ENCODE measurements around the gene SIPA1L3.

Gene SIPA1L3

DNA sequence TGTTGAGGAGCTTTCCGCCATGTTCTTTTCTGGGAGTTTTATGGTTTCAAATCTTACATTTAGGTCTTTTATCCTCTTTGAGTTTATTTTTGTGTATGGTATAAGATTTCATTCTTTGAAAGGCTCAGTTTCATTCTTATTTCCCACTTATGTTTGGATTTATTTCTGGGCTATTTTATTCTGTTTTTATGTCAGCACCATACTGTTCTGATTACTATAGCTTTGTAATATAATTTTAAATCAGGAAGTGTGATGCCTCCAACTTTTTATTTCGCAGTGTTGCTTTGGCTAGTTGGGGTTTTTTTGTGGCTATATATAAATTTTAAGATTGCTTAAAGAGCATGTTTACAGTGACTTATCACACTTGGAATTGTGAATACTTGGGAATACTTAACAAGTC, 135.1 kb downstream of the SIPA1L3 start:
- DNase-seq (ENCODE audit: low spot score), result no peak
- no peak for FAIRE-seq

DNA sequence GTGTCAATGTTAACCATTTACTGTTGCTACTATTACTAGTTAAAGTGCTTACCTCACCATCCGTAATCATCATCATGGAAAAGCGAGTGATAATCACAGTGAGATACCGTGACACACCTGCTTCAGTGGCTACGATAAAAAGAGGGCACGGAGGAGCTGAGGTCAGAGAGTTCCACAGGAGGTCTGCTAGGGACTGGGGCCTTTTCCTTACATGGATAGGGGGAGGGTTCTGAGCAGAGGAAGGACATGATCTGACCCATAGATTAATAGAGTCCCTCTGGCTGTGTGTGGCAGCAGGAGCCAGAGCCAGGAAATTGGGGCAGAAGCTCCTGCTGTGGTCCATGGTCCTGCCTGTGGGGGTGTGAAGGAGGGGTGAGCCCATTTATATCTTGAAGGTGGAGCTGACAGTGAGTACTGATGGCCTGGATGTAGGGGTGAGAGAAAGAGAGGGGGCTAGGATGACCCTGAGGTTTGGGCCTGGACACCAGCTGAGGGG, 136.7 kb downstream of the SIPA1L3 start:
- FAIRE-seq (no peak), DNase-seq (ENCODE audit: low spot score) (no peak)

DNA sequence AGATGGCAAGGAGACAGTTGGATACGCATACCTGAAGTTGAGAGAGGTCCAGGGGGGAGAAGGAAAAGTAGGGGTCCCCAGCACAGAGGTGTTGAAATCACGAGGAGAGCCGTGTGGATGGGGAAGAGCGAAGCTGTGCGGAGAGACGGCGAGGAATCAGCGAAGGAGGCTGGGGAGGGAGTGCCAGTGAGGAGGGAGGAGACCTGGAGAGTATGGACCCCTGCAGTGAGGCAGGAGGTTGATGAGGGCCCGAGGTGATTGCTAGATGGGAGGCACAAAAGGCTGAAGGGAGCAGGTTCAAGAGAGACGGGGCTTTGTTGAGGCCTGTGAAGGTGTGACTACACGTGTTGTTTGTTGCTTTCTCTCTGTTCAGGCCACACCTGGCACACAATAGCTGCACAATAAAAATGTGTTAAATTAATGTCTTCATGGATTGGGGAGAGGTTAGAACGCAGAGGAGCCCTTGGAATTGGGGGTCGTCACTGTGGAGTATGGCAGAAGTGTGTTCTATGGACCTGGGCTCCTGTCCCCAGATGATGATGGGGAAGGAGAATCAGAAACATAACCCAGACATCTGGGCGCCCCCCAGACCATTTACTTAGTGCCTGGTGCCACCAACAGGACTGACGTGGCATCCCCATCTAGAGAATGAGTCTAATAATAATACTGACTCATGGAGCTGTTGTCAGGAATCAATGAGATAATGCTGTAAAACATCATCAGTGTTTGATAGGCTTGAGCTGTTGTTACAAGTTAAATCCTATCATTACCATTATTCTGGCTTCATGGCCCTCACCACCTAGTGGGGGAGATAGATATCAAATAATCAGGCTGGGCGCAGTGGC, 137.5 kb downstream of the SIPA1L3 start:
- DNase-seq (ENCODE audit: low spot score) (no peak), FAIRE-seq (no peak)

DNA sequence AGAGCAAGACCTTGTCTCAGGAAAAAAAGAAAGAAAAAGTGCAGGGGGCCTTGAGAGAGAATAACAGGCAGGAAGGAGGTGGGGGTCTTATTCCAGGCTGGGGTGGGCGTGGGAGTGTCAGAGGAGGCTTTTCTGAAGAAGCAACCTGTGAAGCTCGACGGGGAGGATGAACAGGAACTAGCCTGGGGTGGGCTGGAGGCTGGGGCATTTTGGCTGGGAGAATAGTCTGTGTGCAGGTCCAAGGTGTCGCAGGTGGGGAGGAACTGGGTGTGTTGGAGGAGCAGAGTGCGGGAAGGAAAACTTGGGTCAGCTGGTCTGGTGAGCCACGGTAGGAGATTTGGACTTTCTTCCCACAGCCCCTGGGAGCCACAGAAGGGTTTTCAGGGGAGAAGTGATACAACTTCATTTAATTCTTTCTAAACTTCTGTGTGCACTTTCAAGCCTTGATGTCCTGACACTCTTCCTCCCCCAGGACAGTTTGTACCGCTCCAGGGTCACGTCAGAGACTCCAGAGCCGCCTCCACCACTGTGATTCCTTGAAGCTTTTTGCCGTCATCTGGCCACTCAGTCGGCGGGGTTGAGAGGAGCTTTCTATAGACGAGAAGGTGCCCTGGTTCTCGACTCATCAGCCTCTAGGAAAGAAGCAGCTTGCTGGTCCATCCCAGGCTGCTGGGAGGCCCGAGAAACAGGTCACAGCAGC, 138.7 kb downstream of the SIPA1L3 start:
- FAIRE-seq (no peak), DNase-seq (ENCODE audit: low spot score) (no peak)

DNA sequence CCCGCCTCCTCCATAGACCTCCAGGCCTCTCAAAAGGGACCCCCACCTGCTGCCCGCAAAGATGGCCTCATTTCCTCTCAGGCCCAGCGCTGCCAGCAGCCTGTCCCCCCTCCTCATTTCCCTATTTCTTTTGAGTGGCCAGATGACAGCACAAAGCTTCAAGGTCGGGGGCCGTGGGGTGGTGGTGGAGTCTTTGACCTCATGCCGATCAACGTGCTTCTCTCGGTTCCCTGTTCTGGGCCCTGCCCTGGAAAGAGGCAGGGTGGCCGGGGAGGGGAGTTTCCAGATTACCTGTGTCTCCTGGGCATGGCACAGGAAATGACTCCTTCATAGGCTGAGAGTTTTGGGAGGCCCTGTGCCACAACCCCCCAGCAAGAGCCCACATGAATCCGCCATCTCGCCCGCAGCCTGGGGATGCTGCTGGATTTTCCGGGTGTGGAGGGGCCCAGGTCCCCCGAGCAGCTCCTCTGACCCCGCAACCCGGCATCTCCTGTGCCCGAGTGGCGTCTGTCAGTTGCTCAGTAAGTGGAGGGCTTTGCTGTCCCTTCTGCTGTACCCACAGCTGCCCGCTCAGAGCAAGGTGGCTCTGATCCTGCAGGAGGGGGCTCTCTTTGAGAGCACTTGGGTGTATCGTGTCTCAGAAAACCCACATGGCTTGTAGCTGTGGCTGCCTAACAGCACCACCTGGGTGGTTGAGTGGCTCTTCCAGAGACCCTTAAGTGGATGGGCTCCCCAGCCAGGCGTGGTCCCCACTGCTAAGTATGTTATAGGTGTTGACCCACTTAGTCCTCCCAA, 139.4 kb downstream of the SIPA1L3 start:
- FAIRE-seq, result no peak
- no peak for DNase-seq (ENCODE audit: low spot score)

DNA sequence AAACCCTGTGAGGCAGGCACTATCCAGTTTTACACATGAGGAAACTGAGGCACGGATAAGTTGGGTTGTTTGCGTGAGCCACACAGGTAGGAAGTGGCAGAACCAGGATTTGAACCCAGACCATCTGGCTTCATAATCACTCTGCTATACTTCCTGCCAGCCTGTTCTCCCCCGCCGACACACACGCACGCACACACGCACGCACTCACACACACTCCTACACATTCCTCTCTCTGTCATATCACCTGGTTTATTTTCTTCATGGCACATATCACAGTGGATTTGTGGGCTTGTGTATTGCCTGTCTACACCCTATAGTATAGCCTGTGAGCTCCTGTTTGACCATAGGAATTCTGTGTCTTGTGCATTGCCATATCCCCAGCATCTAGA, 140.0 kb downstream of the SIPA1L3 start:
- FAIRE-seq (no peak), DNase-seq (ENCODE audit: low spot score) (no peak)

DNA sequence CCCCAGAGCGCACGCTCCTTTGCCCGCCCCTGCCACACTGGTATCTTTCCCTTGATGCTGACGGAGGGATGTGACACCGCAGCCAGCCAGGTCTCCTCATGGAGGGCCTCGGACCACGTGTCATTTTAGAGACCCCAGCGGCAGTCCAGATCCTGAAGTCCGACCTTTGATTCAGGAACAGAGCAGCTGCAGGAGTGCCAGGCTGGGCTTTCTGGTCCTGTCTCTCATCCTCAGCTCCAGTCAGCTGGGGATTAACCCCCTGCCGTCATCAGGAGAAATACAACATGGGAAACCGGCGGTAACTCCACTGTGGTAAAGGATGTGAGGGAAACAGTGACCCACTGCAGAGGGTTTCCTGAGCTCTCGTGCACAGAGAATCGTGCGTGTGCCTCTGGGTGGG, 140.6 kb downstream of the SIPA1L3 start:
- DNase-seq (ENCODE audit: low spot score) (no peak), FAIRE-seq (no peak)

DNA sequence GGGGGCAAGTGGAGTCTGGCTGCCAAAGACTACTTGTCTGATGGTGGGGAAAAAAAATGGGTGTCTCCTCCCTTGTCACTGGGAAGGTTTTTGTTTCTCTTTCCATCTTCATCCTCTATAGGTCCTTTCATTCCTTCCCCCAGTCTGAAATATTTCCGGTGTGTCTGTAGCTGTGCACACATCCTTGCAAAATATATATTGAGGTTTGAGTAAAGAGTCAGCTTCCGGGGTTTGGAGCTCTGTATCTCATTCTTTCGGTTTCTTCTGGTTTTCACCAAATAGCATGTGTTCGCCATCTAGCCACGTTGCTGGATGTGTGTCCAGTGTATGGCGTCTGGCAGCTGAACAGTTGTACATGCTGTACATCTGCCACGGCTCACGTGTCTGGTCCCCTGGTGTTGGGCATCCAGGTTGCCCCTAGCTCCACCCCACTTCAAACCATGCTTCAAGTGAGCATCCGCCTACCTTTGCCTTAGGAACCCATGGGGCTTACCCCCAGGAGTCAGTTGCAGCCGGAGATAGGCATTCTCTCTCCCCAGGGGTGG, 142.2 kb downstream of the SIPA1L3 start:
- peak; percentile 59 for FAIRE-seq

DNA sequence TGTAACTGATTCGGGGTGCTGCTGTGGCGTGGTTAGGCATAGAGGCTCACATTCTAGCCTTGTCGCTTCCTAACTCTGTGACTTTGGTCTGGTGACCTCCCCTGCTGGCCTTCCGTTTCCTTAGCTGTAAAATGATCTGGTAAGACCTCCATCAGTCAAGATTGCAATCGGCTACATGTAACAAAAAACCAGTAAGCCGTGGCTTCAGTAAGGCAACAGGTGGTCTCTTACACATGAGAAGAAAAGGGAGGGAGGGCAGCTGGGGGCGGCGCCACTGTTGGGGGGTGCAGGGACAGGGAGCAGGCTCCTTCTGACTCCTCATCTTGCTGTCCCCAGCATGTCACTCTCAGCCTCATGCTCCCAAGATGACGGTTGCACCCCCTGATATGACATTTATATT, 148.0 kb downstream of the SIPA1L3 start:
- DNase-seq (ENCODE audit: low spot score), result no peak
- no peak for FAIRE-seq

More for the DNA sequence above, 142.2 kb downstream of the SIPA1L3 start:
- DNase-seq (ENCODE audit: low spot score), result peak; percentile 39

DNA sequence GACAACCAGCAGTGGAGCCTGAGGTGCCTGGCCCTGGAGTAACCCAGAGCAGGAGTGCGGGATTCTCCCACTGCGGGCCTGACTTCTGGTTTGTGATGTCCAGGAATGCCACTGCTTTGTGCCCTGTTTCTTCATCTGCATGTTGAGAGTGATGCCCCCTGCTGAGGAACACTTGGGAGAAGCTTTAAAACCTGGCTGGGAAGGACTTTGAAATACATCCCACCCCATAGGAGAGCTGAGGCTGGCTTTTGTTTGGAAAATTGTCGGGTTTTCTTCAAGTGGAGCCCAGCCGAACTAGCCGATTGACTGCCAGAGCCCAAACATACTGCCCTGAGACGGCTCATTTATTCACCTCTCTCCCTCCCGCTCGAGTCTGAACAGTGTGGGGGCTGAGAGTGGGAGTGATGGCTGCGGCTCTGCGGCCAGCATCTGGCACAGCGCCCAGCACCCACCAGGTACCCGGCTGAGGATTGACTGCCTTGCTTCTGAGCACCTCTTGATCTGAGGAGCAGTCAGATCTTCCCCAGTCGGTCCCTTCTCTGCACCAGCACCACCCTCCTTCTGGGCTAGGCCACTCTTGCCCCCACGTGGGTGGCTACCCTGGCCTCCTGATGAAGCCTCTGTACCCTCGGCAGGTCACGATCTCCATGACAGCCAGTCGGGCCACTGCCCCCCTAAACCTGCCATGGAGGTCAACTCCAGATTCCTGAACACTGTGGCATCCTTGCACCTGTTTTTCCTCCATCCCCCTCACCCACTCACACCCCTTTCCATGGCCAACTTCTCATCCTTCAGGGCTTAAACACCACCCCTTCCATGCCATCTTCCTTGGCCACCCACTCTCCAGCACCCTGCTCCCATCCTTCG, 148.9 kb downstream of the SIPA1L3 start:
- DNase-seq (ENCODE audit: low spot score), result peak; percentile 62
- FAIRE-seq, result no peak

DNA sequence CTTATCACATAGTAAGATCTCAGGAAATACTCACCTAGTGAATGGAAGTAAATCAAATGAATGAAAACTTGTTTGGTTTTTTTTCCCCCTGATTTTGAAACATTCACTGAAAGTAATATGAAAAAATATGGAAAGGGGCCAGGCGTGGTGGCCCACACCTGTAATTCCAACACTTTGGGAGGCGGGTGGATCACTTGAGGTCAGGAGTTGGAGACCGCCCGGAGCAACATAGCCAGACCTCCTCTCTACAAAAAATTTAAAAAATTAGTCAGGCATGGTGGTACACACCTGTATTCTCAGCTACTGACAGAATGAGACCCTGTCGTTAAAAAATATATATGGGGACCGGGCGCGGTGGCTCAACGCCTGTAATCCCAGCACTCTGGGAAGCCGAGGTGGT, 149.6 kb downstream of the SIPA1L3 start:
- DNase-seq (ENCODE audit: low spot score), result no peak
- no peak for FAIRE-seq

DNA sequence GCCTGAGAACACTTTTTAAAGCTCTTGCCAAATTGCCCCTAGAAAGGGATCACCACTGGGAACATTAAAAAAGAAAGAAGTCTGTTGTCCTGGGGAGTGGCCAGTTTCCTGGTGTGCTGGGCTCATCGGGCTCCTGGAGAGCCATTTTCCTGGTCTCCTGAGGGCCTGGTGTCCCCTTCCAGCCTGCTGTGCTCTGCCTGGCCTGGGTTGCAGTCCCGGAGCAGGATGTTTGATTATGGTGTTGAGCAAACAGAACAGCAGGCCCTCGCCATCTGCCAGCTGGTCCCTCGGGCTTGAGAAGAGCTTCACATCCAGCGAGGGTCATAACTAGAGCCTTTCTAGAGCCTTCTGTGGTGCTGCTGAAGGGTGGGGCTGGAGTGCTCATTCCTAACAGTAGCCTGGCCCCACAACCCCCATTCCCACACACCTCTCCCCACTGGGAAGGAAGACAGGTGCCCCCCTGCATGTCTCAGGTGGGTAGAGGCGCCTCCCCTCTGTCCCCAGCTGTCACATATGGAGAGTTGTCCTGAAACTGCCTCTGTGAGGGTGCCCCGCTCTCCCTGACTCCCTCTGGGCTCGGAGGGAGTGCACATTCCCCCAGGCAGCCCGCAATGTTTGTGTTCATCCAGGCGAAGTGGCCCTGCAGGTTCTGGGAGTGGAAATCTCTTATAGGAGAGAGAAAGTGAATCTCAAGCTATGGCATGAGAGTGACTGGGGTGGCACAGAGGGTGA, 151.1 kb downstream of the SIPA1L3 start:
- no peak for DNase-seq (ENCODE audit: low spot score)
- no peak for FAIRE-seq

DNA sequence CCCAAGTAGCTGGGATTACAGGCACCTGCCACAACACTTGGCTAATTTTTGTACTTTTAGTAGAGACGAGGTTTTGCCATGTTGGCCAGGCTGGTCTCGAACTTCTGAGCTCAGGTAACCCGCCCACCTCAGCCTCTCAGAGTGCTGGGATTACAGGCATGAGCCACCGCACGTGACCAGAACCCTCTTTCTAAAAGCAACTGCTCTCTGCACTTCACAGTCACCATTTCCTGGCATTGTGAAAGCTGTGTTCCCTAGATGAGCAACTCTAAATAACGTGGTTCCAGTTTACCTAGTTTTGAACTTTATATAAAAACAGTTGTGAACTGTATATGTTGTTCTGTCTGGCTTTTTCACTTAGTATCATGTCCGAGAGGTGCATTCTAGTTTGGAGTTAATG, 152.9 kb downstream of the SIPA1L3 start:
- DNase-seq (ENCODE audit: low spot score), result no peak
- FAIRE-seq, result no peak

DNA sequence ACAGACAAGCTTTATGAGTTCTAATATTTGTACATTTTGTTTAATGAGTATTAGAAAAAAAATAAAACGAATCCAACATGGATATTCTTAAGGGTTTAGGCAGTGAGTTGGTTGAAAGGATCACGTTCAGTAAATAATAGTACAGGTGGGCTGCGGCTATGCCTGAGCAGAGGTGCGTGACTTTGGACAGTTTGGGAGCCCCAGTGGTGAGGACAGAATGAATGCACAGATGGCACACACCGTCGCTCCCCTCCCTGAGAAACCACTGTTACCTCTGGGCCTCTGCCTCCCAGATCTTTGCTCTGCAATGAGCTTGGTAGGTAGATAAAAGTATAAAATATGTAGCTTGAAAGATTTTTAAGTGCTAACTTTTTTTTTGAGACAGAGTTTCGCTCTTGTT, 153.3 kb downstream of the SIPA1L3 start:
- no peak for DNase-seq (ENCODE audit: low spot score)
- FAIRE-seq, result no peak

DNA sequence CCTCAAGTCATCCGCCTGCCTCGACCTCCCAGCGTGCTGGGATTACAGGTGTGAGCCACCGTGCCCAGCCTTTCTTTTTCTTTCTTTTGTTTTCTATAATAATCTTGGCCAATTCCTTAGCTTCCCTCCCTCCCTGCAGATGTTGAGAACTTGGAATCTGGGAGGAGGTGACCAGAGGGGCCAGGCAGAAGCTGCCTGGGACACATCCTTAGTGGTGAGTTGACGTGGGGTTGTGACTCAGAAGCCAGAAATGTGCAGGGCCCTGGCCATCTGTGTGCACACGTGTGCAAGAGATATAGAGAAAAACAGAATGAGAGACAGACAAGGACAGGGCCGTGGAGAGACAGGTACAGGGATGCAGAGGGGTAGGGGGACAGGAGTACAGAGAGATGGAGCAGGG, 154.3 kb downstream of the SIPA1L3 start:
- peak; percentile 27 for FAIRE-seq
- peak; percentile 89 for DNase-seq (ENCODE audit: low spot score)

DNA sequence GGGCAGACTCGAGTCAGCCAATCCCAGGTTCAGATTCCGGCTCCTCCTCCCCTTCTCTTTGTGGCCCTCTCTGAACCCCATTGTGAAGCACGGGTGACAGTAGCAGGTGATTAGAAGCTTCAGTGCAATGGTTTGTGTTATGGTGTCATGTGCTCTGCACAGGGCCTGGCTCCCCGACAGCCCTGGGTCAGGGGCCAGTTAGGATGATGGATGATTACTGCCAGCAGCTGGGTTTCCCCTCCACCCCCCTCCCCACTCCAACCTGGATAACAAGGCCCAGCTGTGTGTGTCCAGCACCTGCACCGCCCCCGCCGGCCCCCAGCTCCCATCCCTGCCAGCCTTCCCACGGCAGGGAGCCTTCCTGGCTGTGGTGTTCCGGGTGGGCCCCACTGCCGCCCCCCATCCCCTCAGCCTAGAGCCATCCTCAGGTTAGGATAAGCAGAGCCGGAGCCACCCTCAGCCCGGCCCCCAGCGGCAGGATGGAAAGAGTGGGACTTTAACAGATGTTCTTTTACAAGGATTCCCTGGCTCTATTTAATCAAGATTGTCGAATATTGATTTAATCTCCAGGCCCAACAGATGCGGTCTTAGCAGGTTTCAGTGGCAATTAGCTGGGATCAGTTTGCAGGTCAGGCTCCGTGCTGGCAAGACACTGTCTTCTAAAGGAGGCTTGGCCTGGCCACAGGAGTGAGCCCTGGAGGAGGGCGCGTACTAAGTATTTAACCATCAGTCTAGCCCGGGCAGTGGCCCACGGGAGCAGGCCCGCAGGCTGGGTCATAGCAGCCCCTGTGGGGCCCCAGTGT, 156.2 kb downstream of the SIPA1L3 start:
- FAIRE-seq (peak; percentile 84), DNase-seq (ENCODE audit: low spot score) (no peak)

DNA sequence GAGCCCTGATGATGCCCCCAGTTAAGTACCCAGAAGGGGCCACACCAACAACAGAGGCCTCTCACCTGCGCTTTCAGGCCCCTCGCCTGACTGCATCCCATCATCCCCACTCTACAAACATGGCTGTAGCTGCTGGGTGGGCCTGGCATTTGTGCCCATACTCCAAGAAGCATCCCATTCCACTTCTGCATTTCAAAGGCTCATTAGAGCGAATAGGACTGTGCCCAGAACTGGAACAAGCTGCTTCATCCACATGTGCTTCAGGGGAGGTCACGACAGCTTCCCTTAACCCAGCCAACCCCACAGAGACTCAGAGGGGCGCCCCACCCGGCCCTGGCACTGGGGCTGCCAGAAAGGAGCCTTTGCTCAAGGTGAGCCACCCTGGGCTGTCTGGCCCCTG, 156.9 kb downstream of the SIPA1L3 start:
- no peak for DNase-seq (ENCODE audit: low spot score)

DNA sequence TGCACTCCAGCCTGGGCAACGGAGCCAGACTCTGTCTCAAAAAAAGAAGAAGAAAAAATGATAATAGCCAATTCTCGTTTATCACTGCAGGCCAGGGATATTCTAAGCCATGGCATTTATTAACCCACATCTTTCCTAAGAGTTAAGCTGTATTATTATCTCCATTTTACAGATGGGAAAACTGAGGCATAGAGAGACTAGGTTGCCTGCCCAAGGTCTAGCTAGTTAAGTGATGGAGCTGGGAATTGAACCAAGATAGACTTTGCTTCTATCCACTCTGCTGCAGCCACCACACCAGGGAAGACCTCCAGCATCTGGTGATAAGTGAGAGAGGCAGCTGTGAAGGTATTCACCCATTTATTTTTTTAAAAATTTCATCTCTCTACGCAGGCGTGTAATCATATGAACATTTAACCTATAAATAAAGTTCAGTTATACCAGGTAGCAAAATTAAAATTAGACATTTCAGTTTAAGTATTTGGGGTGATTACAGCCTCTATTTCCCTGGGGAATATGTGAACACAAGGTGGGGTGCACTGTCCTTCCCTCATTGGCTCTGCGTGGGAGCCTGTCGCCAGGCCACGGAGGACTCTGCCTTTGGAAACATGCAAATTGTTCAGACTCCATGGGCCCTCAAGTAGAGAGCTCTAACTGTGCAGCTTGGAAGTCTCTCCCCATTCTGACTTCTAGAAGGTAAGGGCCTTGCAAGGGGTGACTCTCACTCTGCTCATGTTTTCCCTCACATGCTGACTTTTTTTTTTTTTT, 157.8 kb downstream of the SIPA1L3 start:
- DNase-seq (ENCODE audit: low spot score) (no peak), FAIRE-seq (no peak)

More for the DNA sequence above, 156.9 kb downstream of the SIPA1L3 start:
- FAIRE-seq, result no peak
